Endothelial cell of umbilical vein (primary cell): ENCODE results near the gene MMP25.

Experiments used
- EZH2 ChIP-seq: IDR thresholded peaks from 2 replicates; pipeline ENCODE4 v1.6.1; 2012; ENCODE audit warnings: borderline replicate concordance, low read depth, mild to moderate bottlenecking, moderate library complexity, low read length, inconsistent platforms; ENCODE audit not compliant: severe bottlenecking
- POLR2A ChIP-seq: IDR thresholded peaks from 2 replicates; pipeline ENCODE4 v1.6.1; 2012; ENCODE audit warnings: low read depth, mild to moderate bottlenecking, control low read depth, low read length
- POLR2AphosphoS5 ChIP-seq: IDR thresholded peaks from 2 replicates; pipeline ENCODE4 v1.6.1; 2012; ENCODE audit warnings: low read depth, mild to moderate bottlenecking, control low read depth, low read length, moderate library complexity; ENCODE audit not compliant: insufficient read depth
- TF ChIP-seq, protein P1 (sequence below), 2 donors: IDR thresholded peaks; 1 replicate in 1 of 2; 2 replicates in 1 of 2; pipeline ENCODE4 v1.5.1; 2011; ENCODE audit warnings: low read length in 2 of 2, mild to moderate bottlenecking in 2 of 2, moderate library complexity in 2 of 2, control low read depth in 1 of 2, inconsistent platforms in 1 of 2, low read depth in 1 of 2; ENCODE audit not compliant: insufficient read depth in 1 of 2; ENCODE audit errors: extremely low read depth in 1 of 2

DNA sequence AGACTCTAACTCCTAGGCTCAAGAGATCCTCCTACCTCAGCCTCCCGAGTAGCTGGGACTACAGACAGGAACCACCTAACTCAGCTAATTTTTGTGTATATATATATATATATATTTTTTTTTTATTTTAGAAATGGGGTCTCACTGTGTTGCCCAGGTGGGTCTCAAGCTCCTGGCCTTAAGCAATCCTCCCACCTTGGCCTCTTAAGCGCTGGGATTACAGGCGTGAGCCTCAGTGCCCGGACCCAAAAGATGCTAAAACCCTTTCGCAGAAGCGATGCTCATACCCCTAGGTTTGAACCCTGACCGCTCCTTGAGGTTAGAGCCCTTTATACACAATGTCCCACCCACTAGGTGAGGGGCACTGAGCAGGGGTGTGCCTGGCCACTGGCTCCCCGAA lies 35.9 kb upstream of the MMP25 start:
- TF ChIP-seq POLR2A (no peak), EZH2 (no peak), POLR2AphosphoS5 (no peak)
- TF ChIP-seq, protein P1, sequence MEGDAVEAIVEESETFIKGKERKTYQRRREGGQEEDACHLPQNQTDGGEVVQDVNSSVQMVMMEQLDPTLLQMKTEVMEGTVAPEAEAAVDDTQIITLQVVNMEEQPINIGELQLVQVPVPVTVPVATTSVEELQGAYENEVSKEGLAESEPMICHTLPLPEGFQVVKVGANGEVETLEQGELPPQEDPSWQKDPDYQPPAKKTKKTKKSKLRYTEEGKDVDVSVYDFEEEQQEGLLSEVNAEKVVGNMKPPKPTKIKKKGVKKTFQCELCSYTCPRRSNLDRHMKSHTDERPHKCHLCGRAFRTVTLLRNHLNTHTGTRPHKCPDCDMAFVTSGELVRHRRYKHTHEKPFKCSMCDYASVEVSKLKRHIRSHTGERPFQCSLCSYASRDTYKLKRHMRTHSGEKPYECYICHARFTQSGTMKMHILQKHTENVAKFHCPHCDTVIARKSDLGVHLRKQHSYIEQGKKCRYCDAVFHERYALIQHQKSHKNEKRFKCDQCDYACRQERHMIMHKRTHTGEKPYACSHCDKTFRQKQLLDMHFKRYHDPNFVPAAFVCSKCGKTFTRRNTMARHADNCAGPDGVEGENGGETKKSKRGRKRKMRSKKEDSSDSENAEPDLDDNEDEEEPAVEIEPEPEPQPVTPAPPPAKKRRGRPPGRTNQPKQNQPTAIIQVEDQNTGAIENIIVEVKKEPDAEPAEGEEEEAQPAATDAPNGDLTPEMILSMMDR (IDR thresholded peaks at IDR 0.05; ENCODE audit: extremely low read depth in 1 of 2, insufficient read depth in 1 of 2, low read depth in 1 of 2, low read length in 2 of 2): no peak
